MCF 10A (cell line): ENCODE data around the gene ZMYND12. TPM values are rescaled to one million over a fixed set of nuclear protein-coding genes. Genes with fewer than 3 reads are reported as not detected.
"Not testable (repeated sequence)": the region's sequence is repeated elsewhere in the genome, so short reads cannot be mapped to it uniquely, and the experiment has no call there.

Source experiments
- Bru-seq: library from RNA; stranded (reverse); fragments of 400-500 nt; gene quantifications from one replicate; lab custom pipeline; 2021; lab: Mats Ljungman, UMichigan
- BruChase-seq, 2 experiments: library from RNA; stranded (reverse); fragments of 400-500 nt; gene quantifications; one replicate each; lab custom pipeline; 2021; lab: Mats Ljungman, UMichigan
- BruUV-seq: library from RNA; stranded (reverse); fragments of 400-500 nt; replicated peaks from 2 replicates; lab custom pipeline; 2021; lab: Mats Ljungman, UMichigan
- CTCF ChIA-PET: fragments of 300-600 bp; sonication (Branson Sonifier 250); formaldehyde crosslinking; extraction: SDS; loops from one replicate; lab custom pipeline; 2021; ENCODE audit warnings: antibody characterized with exemption, inconsistent platforms; lab: Yijun Ruan, JAX
- POLR2A ChIA-PET: fragments of 300-600, 350-650 bp; sonication (Branson Sonifier 250); formaldehyde crosslinking; extraction: SDS; loops from one replicate; lab custom pipeline; 2020; ENCODE audit warnings: antibody characterized with exemption, inconsistent platforms; lab: Yijun Ruan, JAX
- DNase-seq: peaks from one replicate; pipeline ENCODE4 v3.0.0-alpha.2; 2018; ENCODE audit not compliant: unreplicated experiment
- H3K27ac Mint-ChIP-seq: one replicate; pipeline ENCODE4 v1.8.0; 2022; ENCODE audit warnings: mild to moderate bottlenecking, low read depth, mixed read lengths; ENCODE audit not compliant: unreplicated experiment
- H3K27me3 Mint-ChIP-seq: one replicate; pipeline ENCODE4 v1.8.0; 2022; ENCODE audit warnings: mixed read lengths; ENCODE audit not compliant: insufficient read depth, unreplicated experiment
- H3K36me3 Mint-ChIP-seq: one replicate; pipeline ENCODE4 v1.8.0; 2022; ENCODE audit warnings: mild to moderate bottlenecking, moderate library complexity, mixed read lengths; ENCODE audit not compliant: insufficient read depth, unreplicated experiment
- H3K4me1 Mint-ChIP-seq: one replicate; pipeline ENCODE4 v1.8.0; 2022; ENCODE audit warnings: mixed read lengths; ENCODE audit not compliant: insufficient read depth, unreplicated experiment
- H3K4me3 Mint-ChIP-seq: one replicate; pipeline ENCODE4 v1.8.0; 2022; ENCODE audit warnings: mild to moderate bottlenecking, moderate library complexity, mixed read lengths; ENCODE audit not compliant: unreplicated experiment
- H3K9me3 Mint-ChIP-seq: one replicate; pipeline ENCODE4 v1.8.0; 2022; ENCODE audit warnings: mixed read lengths; ENCODE audit not compliant: unreplicated experiment
- CTCF ChIP-seq: fragments of 200-600 bp; IDR thresholded peaks from one replicate; pipeline ENCODE4 v1.8.0; 2022; ENCODE audit warnings: antibody characterized with exemption, mild to moderate bottlenecking; ENCODE audit not compliant: unreplicated experiment
- intact Hi-C: fragments of 100-400 bp; cut with micrococcal nuclease; formaldehyde crosslinking; loops from 2 replicates; pipeline ENCODE4 v1.14.1; 2022
- long read RNA-seq: library from polyadenylated mRNA; stranded (forward); transcript quantifications from one replicate; pipeline ENCODE4 v2.0.0, GENCODE V29; 2022
- total RNA-seq: library from RNA; stranded (reverse); gene quantifications from 2 replicates; pipeline ENCODE4 v1.2.3, GENCODE V29; 2022

The ZMYND12 gene
- 0.21 TPM in 1 of 2 replicates, not detected in the other for total RNA-seq
- Bru-seq, nascent RNA = percentile 15 among the genes with signal in this experiment
- not detected for BruChase-seq, experiment 1, labeled RNA remaining after a 6-hour chase
- percentile 7 among the genes with signal in this experiment for BruChase-seq, experiment 2, labeled RNA remaining after a 2-hour chase
- long read RNA-seq = 0 reads

DNA sequence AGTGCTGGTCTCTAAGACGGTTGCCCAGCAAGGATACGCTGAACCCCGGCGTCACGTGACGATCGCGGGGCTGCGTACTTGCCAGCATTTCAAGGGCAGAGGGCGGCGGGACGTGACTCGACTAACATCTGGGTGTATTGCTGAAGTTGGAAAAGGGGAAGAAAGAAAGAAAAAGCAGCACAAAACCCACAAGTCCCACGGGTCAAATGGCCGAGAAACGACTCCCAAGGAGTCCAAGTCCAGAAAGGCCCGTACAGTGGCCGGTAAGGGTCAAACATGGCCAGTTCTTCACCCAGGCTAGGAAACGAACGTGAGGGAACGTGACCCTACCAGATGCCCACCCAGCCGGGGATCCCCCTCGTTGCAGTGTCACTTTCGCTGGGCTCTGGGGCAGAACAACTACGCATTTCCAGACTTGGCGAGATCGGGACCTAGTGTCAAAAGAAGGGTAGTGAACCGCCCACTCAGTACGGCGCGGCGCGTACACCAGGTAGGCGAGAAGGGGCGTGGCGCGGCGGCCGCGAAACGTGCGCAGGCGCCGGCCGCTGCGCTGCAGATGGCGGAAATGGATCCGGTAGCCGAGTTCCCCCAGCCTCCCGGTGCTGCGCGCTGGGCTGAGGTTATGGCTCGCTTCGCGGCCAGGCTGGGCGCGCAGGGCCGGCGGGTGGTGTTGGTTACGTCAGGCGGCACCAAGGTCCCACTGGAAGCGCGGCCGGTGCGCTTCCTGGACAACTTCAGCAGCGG lies at the start of gene ZMYND12, which contains the start of gene PPCS:
ZMYND12 (minus strand) TSS at position 13 of the 744 bp plus-strand sequence. CDS start 25 bp downstream, outside the sequence.
PPCS (plus strand) TSS at position 534 of the 744 bp plus-strand sequence; CDS start at position 557, 23 bp downstream.
- H3K4me1 Mint-ChIP-seq = no peaks in the 10 kb centered on the region
- H3K9me3 Mint-ChIP-seq = no peaks in the 10 kb centered on the region
- BruUV-seq = TSS peak; percentile 85
- ChIA-PET CTCF (interaction anchor here (0.6 kb wide), 1 partner anchor 26 kb away, joined by 4 read pairs; no protein-coding TSS in a partner anchor), POLR2A (interaction anchor here (0.7 to 1.6 kb wide), 13 partner anchors 10 to 390 kb away, joined by 3 to 10 read pairs (median 3); partner anchors contain the start of genes FOXJ3, PPIH and ZNF691)
- intact Hi-C loops = no loop called here
- no peak for TF ChIP-seq CTCF
- peak within 1 kb of the TSS; percentile 80 for H3K4me3 Mint-ChIP-seq
- H3K27me3 Mint-ChIP-seq = no peaks in the 10 kb centered on the region
- peak within 1 kb of the TSS; percentile 74 for H3K27ac Mint-ChIP-seq
- H3K36me3 Mint-ChIP-seq = peaks cover 36% of the 10 kb centered on the region
- DNase-seq = peak; percentile 84

- POLR2A ChIA-PET = no interaction called here
- Mint-ChIP-seq H3K27me3 (no peaks in the 10 kb centered on the region), H3K4me3 (no peak overlapping the region), H3K4me1 (no peaks in the 10 kb centered on the region), H3K27ac (no peak overlapping the region), H3K9me3 (no peaks in the 10 kb centered on the region), H3K36me3 (no peaks in the 10 kb centered on the region)
- no peak for DNase-seq
- TF ChIP-seq CTCF = no peak
- CTCF ChIA-PET = interaction anchor here (0.6 kb wide), 2 partner anchors 167 to 565 kb away, joined by 3 to 4 read pairs; no protein-coding TSS in a partner anchor
- intact Hi-C loops = no loop called here
- no TSS peak for BruUV-seq
These were observed 48.8 kb upstream of the ZMYND12 start for GRCh38 chr1:42504535-42505128.

- H3K27me3 Mint-ChIP-seq, H3K4me3 Mint-ChIP-seq, H3K36me3 Mint-ChIP-seq, H3K4me1 Mint-ChIP-seq, CTCF ChIA-PET, H3K27ac Mint-ChIP-seq, BruUV-seq, H3K9me3 Mint-ChIP-seq, POLR2A ChIA-PET, intact Hi-C loops, DNase-seq: not testable (repeated sequence)
These were observed 46.2 kb upstream of the ZMYND12 start for GRCh38 chr1:42502031-42502430.

- H3K4me3 Mint-ChIP-seq = no peak overlapping the region
- CTCF ChIA-PET = interaction anchor here (0.7 kb wide), 1 partner anchor 60 kb away, joined by 3 read pairs; no protein-coding TSS in a partner anchor
- no peaks in the 10 kb centered on the region for H3K4me1 Mint-ChIP-seq
- POLR2A ChIA-PET = no interaction called here
- TF ChIP-seq CTCF = no peak
- no peaks in the 10 kb centered on the region for H3K27me3 Mint-ChIP-seq
- no peak for DNase-seq
- BruUV-seq = no TSS peak
- H3K9me3 Mint-ChIP-seq = no peaks in the 10 kb centered on the region
- no peak overlapping the region for H3K27ac Mint-ChIP-seq
- H3K36me3 Mint-ChIP-seq = peaks cover 6% of the 10 kb centered on the region
- intact Hi-C loops = no loop called here
These were observed 34.4 kb upstream of the ZMYND12 start for GRCh38 chr1:42490237-42490636.
